ENCODE measurements around the gene EML1.
"Not testable (repeated sequence)": the region's sequence is repeated elsewhere in the genome, so short reads cannot be mapped to it uniquely, and the experiment has no call there.

EML1 gene

GRCh38 chr14:99756796-99757195 is 36.4 kb upstream of the EML1 start:
- no peak for DNase-seq

GRCh38 chr14:99757331-99758070 is 35.7 kb upstream of the EML1 start:
- no peak for DNase-seq

DNA sequence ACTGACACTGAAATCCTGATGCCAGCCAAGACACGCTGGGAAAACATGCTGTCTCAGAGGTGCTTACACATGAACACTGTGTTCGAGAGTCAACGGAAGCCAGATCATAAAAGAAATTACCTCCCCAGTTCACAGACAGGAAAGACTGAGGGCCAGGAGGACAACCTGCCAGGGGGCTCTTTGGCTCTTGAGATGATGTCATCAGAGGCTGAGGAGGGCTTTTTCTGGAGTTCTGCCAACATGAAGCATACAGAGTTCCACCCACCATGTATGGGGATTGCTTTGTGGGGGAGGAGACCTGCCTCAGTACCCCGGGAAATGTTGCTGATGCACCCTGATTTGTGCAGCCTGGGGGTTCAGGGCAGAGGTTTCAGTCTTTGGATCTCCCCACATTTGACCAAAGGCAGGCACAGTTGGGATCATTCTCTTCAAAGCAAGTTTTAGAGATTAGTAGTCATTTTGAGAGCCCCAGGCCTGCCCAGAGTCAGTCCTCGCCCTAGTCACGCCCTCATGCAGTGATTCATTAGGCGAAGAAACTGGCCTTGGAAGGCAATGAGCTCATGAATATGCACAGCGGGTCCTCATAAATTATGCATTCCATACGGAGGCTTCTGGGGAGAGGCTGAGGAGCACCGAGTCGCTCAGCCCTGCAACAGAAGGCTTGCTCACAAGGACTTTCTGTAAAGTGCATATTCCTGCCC is 34.9 kb upstream of the EML1 start:
- no peak for DNase-seq

DNA sequence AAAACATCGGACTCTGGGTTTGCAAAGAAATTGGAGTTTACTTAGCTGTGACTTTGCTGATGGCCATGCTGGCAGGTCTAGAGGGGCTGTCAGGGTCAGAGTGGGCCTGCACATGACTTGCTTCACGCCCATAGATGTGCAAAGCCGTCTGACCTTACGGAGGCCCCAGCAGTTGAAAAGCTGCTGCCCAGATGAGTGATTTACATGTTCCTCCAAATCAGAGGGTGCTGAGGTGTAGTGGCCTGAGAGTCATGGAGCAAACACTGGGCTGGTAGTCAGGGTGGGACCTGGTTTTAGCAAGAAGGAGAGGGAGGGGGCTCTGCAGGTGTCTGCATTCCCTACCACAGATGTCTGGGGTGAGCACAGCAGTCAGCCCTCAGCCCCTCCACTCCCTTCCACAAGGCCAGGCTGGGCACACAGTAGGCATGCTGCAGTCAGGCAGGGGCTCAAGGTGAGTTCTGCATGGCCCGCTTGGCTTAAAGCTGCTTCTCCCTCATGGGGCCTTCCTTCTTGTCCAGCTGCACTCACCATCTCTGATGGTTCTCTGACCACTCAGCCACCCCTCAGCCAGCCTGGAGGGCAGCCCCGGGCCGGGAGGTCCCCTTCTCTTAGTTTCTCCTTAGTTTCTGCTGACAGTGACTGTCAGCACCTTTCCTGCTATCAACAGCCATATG is 34.2 kb upstream of the EML1 start:
- DNase-seq, result no peak

GRCh38 chr14:99759546-99759925 is 33.7 kb upstream of the EML1 start:
- no peak for DNase-seq

DNA sequence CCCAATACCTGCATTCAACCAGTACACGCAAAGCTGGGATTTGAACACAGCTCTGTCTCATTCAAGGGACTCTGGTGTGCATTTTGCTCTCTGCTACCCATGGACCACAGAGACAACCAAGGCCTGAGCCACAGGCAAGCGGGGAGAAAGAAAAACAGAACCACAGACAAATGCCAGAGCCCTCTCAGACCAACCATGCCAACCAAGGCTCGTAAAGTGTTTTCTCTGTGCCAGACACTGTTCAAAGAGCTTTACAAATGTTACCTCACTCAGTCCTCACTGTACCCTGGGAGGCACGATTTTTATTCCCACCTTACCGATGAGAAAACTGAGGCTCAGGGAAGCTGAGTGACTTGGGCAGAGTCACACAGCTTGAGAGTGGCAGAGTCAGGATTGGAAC is 32.4 kb upstream of the EML1 start:
- DNase-seq, result no peak

GRCh38 chr14:99762911-99763310 is 30.3 kb upstream of the EML1 start:
- DNase-seq, result not testable (repeated sequence)

DNA sequence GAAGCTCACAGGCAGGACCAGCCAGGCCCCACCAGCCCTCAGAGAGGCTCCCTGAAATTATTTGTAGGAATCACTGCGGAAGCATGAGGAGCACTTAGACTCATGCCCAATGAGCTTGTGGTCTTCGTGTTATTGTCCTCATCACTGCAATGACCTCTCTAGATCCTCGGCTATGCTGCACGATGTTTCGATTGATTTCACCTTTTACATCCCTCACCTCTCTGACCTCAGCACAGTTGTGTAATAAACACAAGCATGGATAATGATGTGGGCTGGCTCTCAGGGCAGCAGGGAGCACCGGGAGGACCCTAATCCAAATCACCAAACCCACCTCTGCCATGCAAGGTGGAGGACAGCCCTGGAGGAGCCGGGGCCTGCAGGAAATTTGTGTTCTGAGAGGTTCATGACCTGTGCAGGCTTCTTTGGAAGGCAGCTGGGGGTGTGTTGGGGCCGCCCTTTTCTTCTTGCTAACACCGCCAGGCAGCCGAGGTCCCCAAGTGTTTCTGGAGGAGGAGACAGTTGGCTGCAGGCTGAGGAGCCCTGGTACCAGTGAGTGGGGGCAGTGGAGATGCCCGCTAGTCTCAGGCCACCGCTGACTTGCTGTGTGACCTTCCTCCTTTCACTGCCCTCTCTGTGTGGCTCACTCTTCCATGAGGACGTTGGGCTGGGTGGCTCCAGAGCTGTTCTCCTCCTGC is 29.5 kb upstream of the EML1 start:
- DNase-seq, result no peak

GRCh38 chr14:99764222-99764706 is 28.9 kb upstream of the EML1 start:
- DNase-seq, result no peak

DNA sequence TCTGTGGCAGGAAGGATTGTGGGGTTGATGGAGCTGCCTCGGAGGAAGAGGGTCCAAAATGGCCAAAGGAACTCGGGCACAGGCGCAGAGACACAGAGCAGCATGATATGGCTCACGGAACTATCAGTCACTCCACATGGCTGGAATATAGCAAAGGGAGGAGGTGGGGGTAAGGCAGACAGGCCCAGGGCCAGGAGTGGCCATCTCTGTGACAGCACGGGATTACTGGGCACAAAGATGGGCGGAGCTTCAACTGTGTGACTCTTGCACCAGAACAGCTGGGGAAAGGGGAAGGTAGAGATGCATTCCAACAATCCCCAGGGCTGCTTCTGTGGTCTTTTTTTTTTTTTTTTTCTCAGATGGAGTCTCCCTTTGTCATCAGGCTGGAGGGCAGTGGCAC is 24.8 kb upstream of the EML1 start:
- no peak for DNase-seq

GRCh38 chr14:99769123-99769522 is 24.1 kb upstream of the EML1 start:
- no peak for DNase-seq

GRCh38 chr14:99769799-99770198 is 23.4 kb upstream of the EML1 start:
- DNase-seq, result no peak

DNA sequence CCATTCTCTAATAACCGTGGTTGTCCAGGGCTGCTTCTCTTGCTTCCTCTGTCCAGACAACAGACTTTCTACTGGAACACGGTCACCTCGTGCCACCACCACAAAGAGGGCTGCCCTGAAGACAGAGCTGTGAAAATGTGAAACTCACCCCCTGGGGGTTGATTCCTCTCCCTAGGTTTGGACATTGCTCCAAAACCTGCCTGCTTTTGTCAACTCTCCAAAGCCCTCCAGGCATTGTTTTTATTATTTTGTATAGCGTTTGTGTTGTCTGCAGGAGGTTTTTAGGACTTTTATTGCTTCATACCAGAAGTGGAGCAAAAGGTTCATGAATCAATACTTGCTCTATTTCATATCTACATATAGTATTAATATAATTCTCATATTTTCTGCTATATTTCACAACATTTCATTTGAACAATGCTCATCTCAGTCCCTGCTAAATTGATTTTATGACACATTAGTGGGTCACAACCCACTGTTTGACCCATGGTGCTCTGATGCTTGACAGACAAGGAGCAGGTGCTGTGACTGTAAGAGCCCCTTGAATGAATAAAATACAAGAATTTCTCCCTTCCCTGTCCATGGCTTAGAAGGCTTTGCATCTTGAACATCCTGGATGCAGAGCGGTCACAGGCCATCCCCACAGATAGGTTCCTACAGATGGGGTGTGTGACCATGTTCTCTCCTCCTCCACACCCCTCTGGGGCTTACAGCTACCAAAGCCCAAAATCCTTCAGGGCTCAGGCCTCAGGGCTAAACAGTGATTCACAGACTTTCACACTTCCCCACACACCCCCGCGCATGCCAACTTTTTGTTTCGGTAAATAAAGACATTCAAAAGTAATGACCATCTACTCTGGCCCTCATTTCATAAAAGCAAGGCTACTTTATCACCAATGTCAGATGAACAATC is 20.6 kb upstream of the EML1 start:
- DNase-seq, result no peak

DNA sequence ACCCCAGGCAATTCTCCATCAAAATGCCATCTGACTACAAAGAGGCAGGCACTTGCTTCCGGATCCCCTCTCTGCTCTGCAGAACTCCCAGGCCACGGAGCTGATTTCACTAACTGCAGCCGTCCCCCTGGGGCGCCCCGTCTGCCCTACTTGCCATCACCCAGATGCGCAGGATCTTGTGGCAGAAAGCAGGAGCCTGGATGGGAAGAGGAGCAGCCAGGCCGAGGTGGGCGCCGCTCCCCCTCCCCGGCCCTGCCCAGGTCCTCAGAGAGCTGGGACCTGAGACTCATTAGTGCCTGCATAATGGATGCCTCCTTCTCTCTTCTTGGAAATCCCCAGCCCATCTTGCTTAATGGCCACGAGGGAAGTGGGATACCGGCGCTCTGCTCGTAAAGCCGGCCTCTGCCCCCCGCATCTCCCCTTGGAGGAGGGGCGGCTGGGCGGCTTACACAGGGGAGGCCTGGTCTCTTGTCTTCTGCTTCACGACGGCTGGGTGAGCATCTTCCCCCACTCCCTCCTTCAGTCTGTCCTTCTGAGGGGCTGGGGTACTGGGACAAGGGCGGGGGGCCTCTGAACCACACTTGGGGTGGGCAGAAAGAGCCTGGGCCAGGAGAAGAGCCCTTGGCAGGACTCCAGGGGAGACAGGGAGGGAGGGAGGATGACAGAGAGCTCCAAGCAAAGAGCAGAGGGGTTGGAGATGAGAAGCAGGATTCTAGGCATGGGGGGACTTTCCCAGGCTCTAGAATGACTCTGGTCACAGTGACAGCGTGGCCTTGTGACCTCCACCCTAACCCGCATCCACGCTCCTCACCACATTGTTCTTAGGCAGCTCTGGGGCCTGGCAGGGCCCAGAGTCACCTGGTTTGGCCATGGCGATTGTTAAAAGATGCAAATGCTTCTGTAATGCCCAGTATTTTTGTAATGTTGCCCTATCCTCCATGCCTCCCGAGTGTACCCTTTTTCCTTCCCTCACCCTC is 19.4 kb upstream of the EML1 start:
- DNase-seq, result no peak

GRCh38 chr14:99774556-99775307 is 18.5 kb upstream of the EML1 start:
- DNase-seq, result no peak

- DNase-seq, result no peak
Observed at GRCh38 chr14:99775351-99775750, 17.9 kb upstream of the EML1 start.

DNA sequence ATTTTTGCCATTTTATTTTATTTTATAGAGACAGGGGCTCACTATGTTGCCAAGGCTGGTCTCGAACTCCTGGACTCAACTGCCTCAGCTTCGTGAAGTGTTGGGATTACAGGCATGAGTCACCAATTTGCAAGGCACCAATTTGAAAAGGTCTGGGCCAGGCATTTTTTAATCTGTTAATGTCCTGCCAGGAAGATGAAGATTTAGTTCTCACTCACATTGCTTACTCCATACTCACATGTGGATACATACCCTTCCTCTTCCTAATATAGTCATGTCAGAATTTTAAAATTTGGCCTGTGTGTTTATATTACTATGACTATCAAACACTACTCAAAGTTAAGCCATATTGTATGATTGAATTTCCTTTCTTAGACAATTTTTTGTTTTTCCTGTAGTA is 15.3 kb upstream of the EML1 start:
- DNase-seq, result no peak

DNA sequence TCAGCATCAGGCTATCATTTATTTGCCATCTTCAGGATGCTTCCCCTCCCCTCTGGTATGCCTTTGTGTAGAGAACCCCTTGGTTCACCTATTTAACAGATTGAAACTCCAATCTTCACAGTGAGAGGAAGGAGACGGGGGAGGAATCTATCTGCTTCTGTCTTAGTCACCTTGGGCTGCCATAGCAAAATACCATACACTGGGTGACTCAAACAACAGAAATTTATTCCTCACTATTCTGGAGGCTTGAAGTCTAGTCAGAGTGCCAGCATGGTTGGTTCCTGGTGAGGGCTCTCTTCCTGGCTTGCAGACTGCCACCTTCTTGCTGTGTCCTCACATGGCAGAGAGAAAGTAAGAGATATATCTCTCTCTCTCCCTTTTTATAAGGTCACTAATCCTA is 13.5 kb upstream of the EML1 start:
- no peak for DNase-seq

DNA sequence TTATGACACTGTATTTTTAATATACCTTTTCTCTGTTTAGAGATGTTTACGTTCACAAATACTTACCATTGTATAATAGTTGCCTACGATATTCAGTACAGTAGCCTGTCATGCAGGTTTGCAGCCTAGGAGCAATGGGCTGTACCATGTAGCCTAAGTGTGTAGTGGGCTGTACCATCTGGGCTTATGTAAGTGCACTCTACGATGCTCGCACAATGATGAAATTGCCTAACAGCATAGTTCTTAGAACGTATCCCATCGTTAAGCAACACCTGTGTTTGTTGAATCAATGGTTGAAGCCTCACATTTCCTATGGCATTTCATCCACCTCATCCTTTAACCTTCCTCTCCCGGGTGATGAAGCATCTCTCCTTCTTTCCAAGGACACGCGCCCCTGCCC is 12.5 kb upstream of the EML1 start:
- DNase-seq, result no peak

DNA sequence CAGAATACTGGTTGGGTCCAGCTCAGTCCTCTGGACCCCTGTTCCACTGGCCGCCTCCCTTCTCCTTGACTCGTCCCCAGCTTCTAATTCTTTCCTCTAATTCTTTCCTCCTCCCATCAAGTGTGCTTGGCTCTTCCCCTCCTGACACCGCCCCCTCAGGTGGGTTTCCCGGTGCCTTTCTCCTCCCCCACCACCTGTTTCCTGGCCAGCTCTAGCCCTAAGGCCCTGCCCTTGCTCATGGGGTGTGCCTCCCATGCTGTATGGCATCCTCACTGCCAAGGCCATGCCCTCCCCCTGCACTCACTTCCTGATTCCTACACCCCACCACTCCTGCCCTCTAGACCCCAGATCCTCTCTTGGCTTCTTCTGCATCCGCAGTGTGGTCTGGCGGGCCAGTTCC is 12.1 kb upstream of the EML1 start:
- DNase-seq, result no peak

All from GDM1 (cell line).